Right forelimb (tissue), 1 donor: ENCODE results near the gene NCR1.
"Not testable (repeated sequence)": the region's sequence is repeated elsewhere in the genome, so short reads cannot be mapped to it uniquely, and the experiment has no call there.

Experiments
- DNase-seq: peaks from one replicate; pipeline ENCODE4 v3.0.0-alpha.2; 2018

Gene NCR1

GRCh38 chr19:54905803-54906511 lies at the start of gene NCR1:
Gene NCR1, plus strand, starts transcription at chr19:54906148. Its CDS starts 40 bp downstream, at chr19:54906188.
- DNase-seq = no peak

- not testable (repeated sequence) for DNase-seq
Measured at GRCh38 chr19:54858476-54858875, 47.5 kb upstream of the NCR1 start.

- not testable (repeated sequence) for DNase-seq
Measured at GRCh38 chr19:54859421-54859820, 46.5 kb upstream of the NCR1 start.

- DNase-seq = not testable (repeated sequence)
Measured at GRCh38 chr19:54863459-54863858, 42.5 kb upstream of the NCR1 start.

- DNase-seq = no peak
Measured at GRCh38 chr19:54871696-54872095, 34.3 kb upstream of the NCR1 start.

GRCh38 chr19:54873990-54874389 lies 32.0 kb upstream of the NCR1 start, which contains the start of gene FCAR:
Gene FCAR, plus strand, starts transcription at chr19:54874235. Its CDS starts 55 bp downstream, at chr19:54874290.
- DNase-seq = no peak

GRCh38 chr19:54875506-54875905 lies 30.4 kb upstream of the NCR1 start:
- no peak for DNase-seq

- no peak for DNase-seq
Measured at GRCh38 chr19:54877471-54877870, 28.5 kb upstream of the NCR1 start.

- no peak for DNase-seq
Measured at GRCh38 chr19:54881884-54882283, 24.1 kb upstream of the NCR1 start.

- DNase-seq = no peak
Measured at GRCh38 chr19:54882758-54883157, 23.2 kb upstream of the NCR1 start.

- no peak for DNase-seq
Measured at GRCh38 chr19:54883228-54883627, 22.7 kb upstream of the NCR1 start.

- no peak for DNase-seq
Measured at GRCh38 chr19:54888239-54888638, 17.7 kb upstream of the NCR1 start.

- DNase-seq = no peak
Measured at GRCh38 chr19:54889566-54889965, 16.4 kb upstream of the NCR1 start.

GRCh38 chr19:54893406-54893805 lies 12.5 kb upstream of the NCR1 start:
- no peak for DNase-seq

- DNase-seq = not testable (repeated sequence)
Measured at GRCh38 chr19:54894106-54894505, 11.8 kb upstream of the NCR1 start.

- DNase-seq = no peak
Measured at GRCh38 chr19:54896036-54896435, 9.9 kb upstream of the NCR1 start.

- not testable (repeated sequence) for DNase-seq
Measured at GRCh38 chr19:54898685-54899084, 7.3 kb upstream of the NCR1 start.

- DNase-seq = not testable (repeated sequence)
Measured at GRCh38 chr19:54899646-54900045, 6.3 kb upstream of the NCR1 start.

- DNase-seq = not testable (repeated sequence)
Measured at GRCh38 chr19:54901153-54901552, 4.8 kb upstream of the NCR1 start.

- no peak for DNase-seq
Measured at GRCh38 chr19:54902061-54902460, 3.9 kb upstream of the NCR1 start.

GRCh38 chr19:54903303-54903702 lies 2.6 kb upstream of the NCR1 start:
- no peak for DNase-seq

- not testable (repeated sequence) for DNase-seq
Measured at GRCh38 chr19:54904261-54904660, 1.7 kb upstream of the NCR1 start.

- DNase-seq = no peak
Measured at GRCh38 chr19:54905421-54905802, 536 bp upstream of the NCR1 start.

GRCh38 chr19:54906819-54907218 lies 871 bp downstream of the NCR1 start:
- no peak for DNase-seq

- not testable (repeated sequence) for DNase-seq
Measured at GRCh38 chr19:54907899-54908298, 2.0 kb downstream of the NCR1 start.
